Effector memory CD4-positive, alpha-beta T cell (primary cell): Measurements from ENCODE around the gene GPD2.
A peak's percentile ranks its signal among the peaks of the same experiment; 100 is the strongest.

ENCODE experiments used
- DNase-seq, 3 donors: peaks; one replicate each; pipeline ENCODE4 v3.0.0-alpha.2; 2020
- H3K27ac ChIP-seq: 2 replicates; pipeline ENCODE4 v1.7.0; 2013; ENCODE audit warnings: mild to moderate bottlenecking, low read length, moderate library complexity; ENCODE audit not compliant: insufficient read depth, poor library complexity, severe bottlenecking
- H3K27me3 ChIP-seq: replicated peaks from 2 replicates; pipeline ENCODE4 v1.7.0; 2013; ENCODE audit warnings: mild to moderate bottlenecking, low read length; ENCODE audit not compliant: insufficient read depth, control insufficient read depth, poor library complexity, severe bottlenecking
- H3K36me3 ChIP-seq: 2 replicates; pipeline ENCODE4 v1.7.0; 2013; ENCODE audit warnings: mild to moderate bottlenecking, low read length, moderate library complexity; ENCODE audit not compliant: control insufficient read depth, insufficient read depth
- H3K4me1 ChIP-seq: 2 replicates; pipeline ENCODE4 v1.7.0; 2013; ENCODE audit warnings: low read length, mild to moderate bottlenecking; ENCODE audit not compliant: control insufficient read depth, insufficient read depth, poor library complexity, severe bottlenecking
- H3K4me3 ChIP-seq: 2 replicates; pipeline ENCODE4 v1.7.0; 2013; ENCODE audit warnings: low read length, low read depth, mild to moderate bottlenecking; ENCODE audit not compliant: insufficient read depth, poor library complexity, severe bottlenecking
- H3K9me3 ChIP-seq: 2 replicates; pipeline ENCODE4 v1.7.0; 2013; ENCODE audit warnings: mild to moderate bottlenecking, low read length, moderate library complexity; ENCODE audit not compliant: control insufficient read depth

GPD2 gene

GRCh38 chr2:156405586-156405985 lies 30.6 kb upstream of the GPD2 start:
- Histone ChIP-seq H3K27ac (no peak overlapping the region), H3K27me3 (no peaks in the 10 kb centered on the region), H3K36me3 (no peaks in the 10 kb centered on the region), H3K9me3 (no peaks in the 10 kb centered on the region), H3K4me1 (no peaks in the 10 kb centered on the region), H3K4me3 (no peak overlapping the region)
- no peak for DNase-seq

- Histone ChIP-seq H3K27me3 (no peaks in the 10 kb centered on the region), H3K27ac (no peak overlapping the region), H3K9me3 (no peaks in the 10 kb centered on the region), H3K4me1 (no peaks in the 10 kb centered on the region), H3K4me3 (no peak overlapping the region), H3K36me3 (no peaks in the 10 kb centered on the region)
- no peak for DNase-seq
These were observed 24.3 kb upstream of the GPD2 start for GRCh38 chr2:156411835-156412234.

GRCh38 chr2:156421851-156422250 lies 14.3 kb upstream of the GPD2 start:
- H3K27me3 ChIP-seq, result no peaks in the 10 kb centered on the region
- DNase-seq, result no peak
- H3K4me3 ChIP-seq, result no peak overlapping the region
- no peaks in the 10 kb centered on the region for H3K36me3 ChIP-seq
- H3K4me1 ChIP-seq, result no peaks in the 10 kb centered on the region
- H3K27ac ChIP-seq, result no peak overlapping the region
- no peaks in the 10 kb centered on the region for H3K9me3 ChIP-seq

- H3K27ac ChIP-seq, result no peak overlapping the region
- H3K4me3 ChIP-seq, result no peak overlapping the region
- H3K4me1 ChIP-seq, result no peaks in the 10 kb centered on the region
- H3K36me3 ChIP-seq, result no peaks in the 10 kb centered on the region
- DNase-seq, result no peak
- H3K9me3 ChIP-seq, result no peaks in the 10 kb centered on the region
- no peaks in the 10 kb centered on the region for H3K27me3 ChIP-seq
These were observed 12.4 kb upstream of the GPD2 start for GRCh38 chr2:156423674-156424282.

- Histone ChIP-seq H3K36me3 (no peaks in the 10 kb centered on the region), H3K27me3 (no peaks in the 10 kb centered on the region), H3K4me3 (no peak overlapping the region), H3K4me1 (no peaks in the 10 kb centered on the region), H3K27ac (no peak overlapping the region), H3K9me3 (no peaks in the 10 kb centered on the region)
- no peak for DNase-seq
These were observed 9.1 kb upstream of the GPD2 start for GRCh38 chr2:156427074-156427473.

GRCh38 chr2:156429211-156429610 lies 7.0 kb upstream of the GPD2 start:
- Histone ChIP-seq H3K27me3 (no peaks in the 10 kb centered on the region), H3K27ac (no peak overlapping the region), H3K4me3 (no peak overlapping the region), H3K36me3 (no peaks in the 10 kb centered on the region), H3K4me1 (no peaks in the 10 kb centered on the region), H3K9me3 (no peaks in the 10 kb centered on the region)
- DNase-seq, result no peak

- Histone ChIP-seq H3K4me3 (no peak overlapping the region), H3K36me3 (no peaks in the 10 kb centered on the region), H3K4me1 (no peaks in the 10 kb centered on the region), H3K27me3 (no peaks in the 10 kb centered on the region), H3K9me3 (no peaks in the 10 kb centered on the region), H3K27ac (no peak overlapping the region)
- DNase-seq, result no peak
These were observed 5.8 kb upstream of the GPD2 start for GRCh38 chr2:156430236-156430979.

- H3K27ac ChIP-seq, result no peak overlapping the region
- H3K36me3 ChIP-seq, result no peaks in the 10 kb centered on the region
- peaks cover 5% of the 10 kb centered on the region for H3K4me1 ChIP-seq
- H3K9me3 ChIP-seq, result no peaks in the 10 kb centered on the region
- no peak for DNase-seq
- no peaks in the 10 kb centered on the region for H3K27me3 ChIP-seq
- no peak overlapping the region for H3K4me3 ChIP-seq
These were observed 5.2 kb upstream of the GPD2 start for GRCh38 chr2:156430980-156431358.

GRCh38 chr2:156434461-156435291 lies 1.5 kb upstream of the GPD2 start:
- DNase-seq, result no peak
- no peaks in the 10 kb centered on the region for H3K36me3 ChIP-seq
- no peak overlapping the region for H3K27ac ChIP-seq
- H3K9me3 ChIP-seq, result no peaks in the 10 kb centered on the region
- H3K4me1 ChIP-seq, result peaks cover 20% of the 10 kb centered on the region
- no peak overlapping the region for H3K4me3 ChIP-seq
- no peaks in the 10 kb centered on the region for H3K27me3 ChIP-seq

- Histone ChIP-seq H3K27me3 (no peaks in the 10 kb centered on the region), H3K27ac (peak overlapping the region; percentile 69), H3K4me1 (peaks cover 20% of the 10 kb centered on the region), H3K4me3 (peak overlapping the region; percentile 75), H3K9me3 (no peaks in the 10 kb centered on the region), H3K36me3 (no peaks in the 10 kb centered on the region)
- DNase-seq, result no peak
These were observed 822 bp upstream of the GPD2 start for GRCh38 chr2:156435396-156435717.
